ENCODE data around the gene TMEM168.
"Not testable (repeated sequence)": the region's sequence is repeated elsewhere in the genome, so short reads cannot be mapped to it uniquely, and the experiment has no call there.

The TMEM168 gene

GRCh38 chr7:112789817-112790585 is at the start of gene TMEM168:
Gene TMEM168, minus strand, starts transcription at chr7:112790393. Its CDS starts 5,568 bp downstream, at chr7:112784825.
- DNase-seq, result peak; percentile 93

- DNase-seq, result not testable (repeated sequence)
Measured at GRCh38 chr7:112835928-112836327, 45.7 kb upstream of the TMEM168 start.

GRCh38 chr7:112833082-112833481 is 42.9 kb upstream of the TMEM168 start:
- DNase-seq, result no peak

- DNase-seq, result no peak
Measured at GRCh38 chr7:112830769-112831168, 40.6 kb upstream of the TMEM168 start.

GRCh38 chr7:112828696-112829095 is 38.5 kb upstream of the TMEM168 start:
- DNase-seq, result no peak

- no peak for DNase-seq
Measured at GRCh38 chr7:112821345-112821744, 31.2 kb upstream of the TMEM168 start.

GRCh38 chr7:112819536-112819935 is 29.3 kb upstream of the TMEM168 start:
- no peak for DNase-seq

GRCh38 chr7:112806156-112806555 is 16.0 kb upstream of the TMEM168 start:
- DNase-seq, result no peak

GRCh38 chr7:112802406-112802805 is 12.2 kb upstream of the TMEM168 start:
- DNase-seq, result no peak

- DNase-seq, result no peak
Measured at GRCh38 chr7:112800486-112800885, 10.3 kb upstream of the TMEM168 start.

- DNase-seq, result no peak
Measured at GRCh38 chr7:112799448-112800120, 9.4 kb upstream of the TMEM168 start.

- DNase-seq, result peak; percentile 49
Measured at GRCh38 chr7:112798274-112799159, 8.3 kb upstream of the TMEM168 start.

GRCh38 chr7:112796552-112796951 is 6.4 kb upstream of the TMEM168 start:
- DNase-seq, result not testable (repeated sequence)

- no peak for DNase-seq
Measured at GRCh38 chr7:112792441-112792840, 2.2 kb upstream of the TMEM168 start.

- DNase-seq, result no peak
Measured at GRCh38 chr7:112791465-112792168, 1.4 kb upstream of the TMEM168 start.

GRCh38 chr7:112790586-112791003 is 402 bp upstream of the TMEM168 start:
- no peak for DNase-seq

GRCh38 chr7:112789453-112789816 is 758 bp downstream of the TMEM168 start:
- no peak for DNase-seq

GRCh38 chr7:112788778-112789343 is 1.3 kb downstream of the TMEM168 start:
- DNase-seq, result no peak

GRCh38 chr7:112784603-112785002 is 5.6 kb downstream of the TMEM168 start:
- DNase-seq, result no peak

GRCh38 chr7:112782498-112782897 is 7.7 kb downstream of the TMEM168 start:
- peak; percentile 8 for DNase-seq

GRCh38 chr7:112781558-112781957 is 8.6 kb downstream of the TMEM168 start:
- DNase-seq, result no peak

- no peak for DNase-seq
Measured at GRCh38 chr7:112781110-112781509, 9.1 kb downstream of the TMEM168 start.
